Measurements from ENCODE around the gene IL25. TPM values are rescaled to one million over a fixed set of nuclear protein-coding genes. Genes with fewer than 3 reads are reported as not detected.

The IL25 gene
- total RNA-seq, 3 donors from 2014 or later (not counting 1 experiment from before 2014, with no cell fraction given), result not detected

- ATAC-seq (no peak), DNase-seq (no peak)
- Histone ChIP-seq H3K36me3 (ENCODE audit: control insufficient read depth, insufficient read depth, low read length) (no peaks in the 10 kb centered on the region), H3K9me3 (ENCODE audit: control insufficient read depth, insufficient read depth, low read length) (no peaks in the 10 kb centered on the region), H3K27ac (ENCODE audit: low read length) (no peak overlapping the region), H3K27me3 (ENCODE audit: control insufficient read depth, insufficient read depth, low read length) (no peaks in the 10 kb centered on the region), H3K4me3 (ENCODE audit: low read length) (no peak overlapping the region), H3K4me1 (ENCODE audit: control insufficient read depth, insufficient read depth, low read length) (no peaks in the 10 kb centered on the region)
- H3K4me1 Mint-ChIP-seq, result no peaks in the 10 kb centered on the region
- peaks cover 13 to 15% of the 10 kb centered on the region in 2 donors for H3K27me3 Mint-ChIP-seq (ENCODE audit: low read depth in 2 of 2)
- 92% methylated on average over 3 of the region's 3 CpGs for WGBS (ENCODE audit: insufficient coverage)
- TF ChIP-seq CTCF (IDR thresholded peaks at IDR 0.05), result no peak
- H3K4me3 Mint-ChIP-seq, result no peak overlapping the region
- no peaks in the 10 kb centered on the region for H3K9me3 Mint-ChIP-seq
- no peak overlapping the region for H3K27ac Mint-ChIP-seq
- H3K36me3 Mint-ChIP-seq, result no peaks in the 10 kb centered on the region
- intact Hi-C loops (cut with micrococcal nuclease), result no loop called here
These were observed 432 bp downstream of the IL25 start for GRCh38 chr14:23373041-23373440.

- Histone ChIP-seq H3K4me3 (ENCODE audit: low read length) (no peak overlapping the region), H3K27ac (ENCODE audit: low read length) (no peak overlapping the region), H3K36me3 (ENCODE audit: control insufficient read depth, insufficient read depth, low read length) (no peaks in the 10 kb centered on the region), H3K27me3 (ENCODE audit: control insufficient read depth, insufficient read depth, low read length) (no peaks in the 10 kb centered on the region), H3K4me1 (ENCODE audit: control insufficient read depth, insufficient read depth, low read length) (no peaks in the 10 kb centered on the region), H3K9me3 (ENCODE audit: control insufficient read depth, insufficient read depth, low read length) (no peaks in the 10 kb centered on the region)
- TF ChIP-seq CTCF (IDR thresholded peaks at IDR 0.05), result no peak
- ATAC-seq (no peak), DNase-seq (no peak)
- H3K27me3 Mint-ChIP-seq (ENCODE audit: low read depth in 2 of 2), result peaks cover 6 to 7% of the 10 kb centered on the region in 2 donors
- no peaks in the 10 kb centered on the region for H3K9me3 Mint-ChIP-seq
- H3K4me1 Mint-ChIP-seq, result no peaks in the 10 kb centered on the region
- no peak overlapping the region for H3K27ac Mint-ChIP-seq
- H3K4me3 Mint-ChIP-seq, result no peak overlapping the region
- intact Hi-C loops (cut with micrococcal nuclease), result no loop called here
- 90% methylated on average over 21 of the region's 21 CpGs for WGBS (ENCODE audit: insufficient coverage)
- H3K36me3 Mint-ChIP-seq, result no peaks in the 10 kb centered on the region
These were observed 3.1 kb downstream of the IL25 start for GRCh38 chr14:23375527-23376251.

DNA sequence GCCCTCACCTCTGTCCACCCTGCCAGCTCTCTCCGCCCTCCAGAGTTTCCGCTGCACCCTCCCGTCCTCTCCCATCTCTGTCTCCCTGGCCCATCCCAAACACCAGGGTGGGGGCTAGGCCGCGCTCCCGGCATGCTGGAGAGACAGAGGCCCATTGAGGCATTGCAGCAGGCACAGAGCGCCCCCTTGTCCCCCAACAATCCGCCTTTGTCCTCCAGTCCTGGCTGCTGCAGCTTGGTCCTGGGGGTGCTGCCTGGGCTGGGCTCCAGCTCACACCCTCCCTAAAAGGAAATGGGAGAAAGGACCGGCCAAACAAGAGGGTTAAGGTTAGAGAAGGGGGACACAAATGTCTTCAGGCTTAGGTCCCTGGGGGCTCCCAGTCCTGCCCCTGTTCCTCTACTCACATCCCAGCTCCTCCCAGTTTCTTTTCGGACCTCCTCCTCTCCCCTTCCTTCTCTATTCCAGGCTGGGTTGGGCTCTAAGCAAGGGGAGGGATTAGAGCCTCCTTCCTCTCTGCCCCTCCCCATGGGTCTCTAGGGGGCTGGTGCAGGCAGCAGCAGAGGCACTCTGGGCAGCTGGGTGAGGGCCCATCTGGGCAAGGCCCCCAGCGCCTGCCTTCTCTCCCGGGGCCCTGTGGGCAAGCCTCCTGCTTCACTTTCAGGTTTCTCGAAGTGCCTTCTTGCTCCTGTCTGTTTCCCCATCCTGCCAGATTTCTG is 4.0 kb downstream of the IL25 start, which contains the start of gene CMTM5:
CMTM5 (plus strand) TSS at position 565 of the 716 bp plus-strand sequence. CDS start 206 bp downstream, outside the sequence.
- Histone ChIP-seq H3K27me3 (ENCODE audit: control insufficient read depth, insufficient read depth, low read length) (no peaks in the 10 kb centered on the region), H3K36me3 (ENCODE audit: control insufficient read depth, insufficient read depth, low read length) (no peaks in the 10 kb centered on the region), H3K4me3 (ENCODE audit: low read length) (no peak within 1 kb of the TSS), H3K27ac (ENCODE audit: low read length) (no peak within 1 kb of the TSS), H3K4me1 (ENCODE audit: control insufficient read depth, insufficient read depth, low read length) (no peaks in the 10 kb centered on the region), H3K9me3 (ENCODE audit: control insufficient read depth, insufficient read depth, low read length) (no peaks in the 10 kb centered on the region)
- 84% methylated on average over 12 of the region's 13 CpGs for WGBS (ENCODE audit: insufficient coverage)
- TF ChIP-seq CTCF (IDR thresholded peaks at IDR 0.05), result no peak
- Mint-ChIP-seq H3K27me3 (ENCODE audit: low read depth in 2 of 2) (peaks cover 2 to 4% of the 10 kb centered on the region in 2 donors), H3K27ac (no peak within 1 kb of the TSS), H3K4me1 (no peaks in the 10 kb centered on the region), H3K4me3 (no peak within 1 kb of the TSS), H3K9me3 (no peaks in the 10 kb centered on the region), H3K36me3 (no peaks in the 10 kb centered on the region)
- DNase-seq (no peak), ATAC-seq (no peak)
- intact Hi-C loops (cut with micrococcal nuclease), result no loop called here

All from natural killer cell (primary cell).